ENCODE measurements around the gene SAAL1. TPM values are rescaled to one million over a fixed set of nuclear protein-coding genes. Genes with fewer than 3 reads are reported as not detected.

SAAL1 gene, protein sequence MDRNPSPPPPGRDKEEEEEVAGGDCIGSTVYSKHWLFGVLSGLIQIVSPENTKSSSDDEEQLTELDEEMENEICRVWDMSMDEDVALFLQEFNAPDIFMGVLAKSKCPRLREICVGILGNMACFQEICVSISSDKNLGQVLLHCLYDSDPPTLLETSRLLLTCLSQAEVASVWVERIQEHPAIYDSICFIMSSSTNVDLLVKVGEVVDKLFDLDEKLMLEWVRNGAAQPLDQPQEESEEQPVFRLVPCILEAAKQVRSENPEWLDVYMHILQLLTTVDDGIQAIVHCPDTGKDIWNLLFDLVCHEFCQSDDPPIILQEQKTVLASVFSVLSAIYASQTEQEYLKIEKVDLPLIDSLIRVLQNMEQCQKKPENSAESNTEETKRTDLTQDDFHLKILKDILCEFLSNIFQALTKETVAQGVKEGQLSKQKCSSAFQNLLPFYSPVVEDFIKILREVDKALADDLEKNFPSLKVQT
- 21.2 and 21.7 TPM in 2 replicates for total RNA-seq

DNA sequence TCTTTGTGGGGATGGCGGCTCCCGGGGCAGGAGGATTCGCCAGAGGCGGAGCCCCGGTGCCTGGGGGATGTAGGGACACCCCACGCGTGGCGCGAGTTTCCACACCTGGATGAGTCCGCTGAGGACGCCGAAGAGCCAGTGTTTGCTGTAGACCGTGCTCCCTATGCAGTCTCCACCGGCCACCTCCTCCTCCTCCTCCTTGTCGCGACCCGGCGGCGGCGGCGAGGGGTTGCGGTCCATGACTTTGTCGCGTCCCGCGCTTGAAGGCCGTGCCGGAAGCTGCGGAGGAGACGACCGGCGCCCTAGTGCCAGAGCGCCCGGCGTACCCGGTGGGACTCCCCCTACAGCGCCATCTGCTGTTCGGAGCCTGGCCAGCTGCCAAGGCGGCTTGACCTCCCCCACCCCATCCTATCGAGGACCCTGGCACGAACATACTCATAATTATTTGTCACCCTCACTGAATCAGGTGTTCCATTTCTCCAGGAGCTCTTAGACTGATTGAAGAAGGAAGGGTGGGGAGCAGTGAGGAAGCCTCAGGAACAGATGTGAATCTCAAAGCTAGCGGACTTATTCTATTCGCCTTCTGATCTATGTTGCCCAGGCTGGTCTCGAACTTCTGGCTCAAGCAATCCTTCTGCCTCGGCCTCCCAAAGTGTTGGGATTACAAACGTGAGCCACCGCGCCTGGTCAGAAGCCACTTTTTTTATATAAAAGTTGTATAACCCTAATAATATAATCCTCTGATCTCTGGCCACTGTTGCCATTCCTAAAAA, at the start of gene SAAL1:
SAAL1 (minus strand) TSS at position 281 of the 773 bp plus-strand sequence; CDS start at position 240, 41 bp downstream.

DNA sequence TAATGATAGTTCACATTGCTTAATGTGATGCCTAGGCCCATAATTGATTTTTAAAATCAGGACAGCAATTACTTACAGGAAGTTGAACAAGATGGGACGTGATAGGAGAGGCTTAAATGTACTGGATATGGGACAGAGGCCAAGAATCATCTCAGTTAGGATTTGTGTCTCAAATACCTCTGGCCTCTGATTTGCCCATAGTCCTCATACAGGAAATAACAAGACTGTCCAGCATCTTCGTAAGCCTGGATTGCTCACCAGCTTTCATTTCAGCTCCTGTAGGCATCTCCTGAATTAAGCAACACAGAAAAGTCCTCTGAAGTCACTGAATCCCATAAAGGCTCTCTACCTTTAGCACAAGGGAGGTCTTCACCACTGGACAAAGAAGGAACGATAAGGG, 26.5 kb upstream of the SAAL1 start, which contains the start of gene MRGPRX3:
MRGPRX3 (plus strand) TSS at position 231 of the 400 bp plus-strand sequence. CDS start 4,632 bp downstream, outside the sequence.

DNA sequence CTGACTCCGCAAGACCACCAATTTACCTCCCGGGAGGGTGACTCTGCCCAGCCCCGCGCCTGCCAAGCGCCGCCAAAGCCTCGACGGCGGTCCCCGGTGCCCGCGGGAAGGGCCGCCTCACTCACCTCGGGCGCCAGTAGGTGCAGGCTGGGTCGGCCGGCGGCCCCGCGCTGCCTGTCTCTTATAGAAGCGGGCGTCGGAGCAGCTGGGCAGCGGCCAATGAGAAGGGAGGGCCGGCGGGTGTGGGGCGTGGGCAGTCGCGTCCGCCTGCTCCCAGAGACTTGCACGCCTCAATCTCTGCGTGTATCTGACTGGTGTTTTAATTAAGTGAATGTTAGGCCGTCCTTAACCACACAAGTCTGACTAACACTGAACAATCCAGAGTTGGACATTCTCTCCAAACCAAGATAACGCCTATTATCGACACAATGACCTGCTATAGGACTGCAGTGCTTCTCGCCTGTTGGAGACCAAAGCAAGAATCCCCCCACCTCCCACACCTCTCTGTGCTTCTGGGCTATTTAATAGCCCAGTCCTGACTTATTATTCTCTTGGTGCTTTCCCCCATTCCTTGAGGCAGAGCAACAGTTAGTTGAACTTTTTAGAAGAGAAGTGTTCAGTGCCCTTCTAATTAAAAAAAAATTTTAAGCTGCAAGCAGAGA, 59.6 kb downstream of the SAAL1 start, which contains the start of gene TPH1:
TPH1 (minus strand) TSS at position 154 of the 662 bp plus-strand sequence. CDS start 5,507 bp downstream, outside the sequence.

Other genes starting within 250 kb of the SAAL1 start
- gene SERGEF, start 93.0 kb downstream of the SAAL1 start, total RNA-seq: 15.3 and 16.0 TPM in 2 replicates
- gene TPH1, start 59.8 kb downstream of the SAAL1 start, total RNA-seq: under 0.01 and 0.45 TPM in 2 replicates
- gene MRGPRX3, start 26.5 kb upstream of the SAAL1 start, total RNA-seq: not detected in 2 replicates
- gene MRGPRX4, start 66.8 kb upstream of the SAAL1 start, total RNA-seq: not detected in 2 replicates
- not detected in 2 replicates for gene SAA4, start 130.7 kb upstream of the SAAL1 start, total RNA-seq
- gene SAA2, start 142.6 kb upstream of the SAAL1 start, total RNA-seq: not detected in 2 replicates
- 0.74 TPM in 1 of 2 replicates, not detected in the other for gene SAA1, start 160.2 kb upstream of the SAAL1 start, total RNA-seq
- 12.3 and 13.1 TPM in 2 replicates for gene HPS5, start 216.1 kb upstream of the SAAL1 start, total RNA-seq
- gene GTF2H1, start 216.5 kb upstream of the SAAL1 start, total RNA-seq: 28.8 and 34.3 TPM in 2 replicates